Activated CD4-positive, CD25-positive, alpha-beta regulatory T cell treated with anti-CD3 and anti-CD28 coated beads, Interleukin-2, amount 50 U/mL, for 24 hours (primary cell): ENCODE results near the gene ZFYVE28.
"Not testable (repeated sequence)": the region's sequence is repeated elsewhere in the genome, so short reads cannot be mapped to it uniquely, and the experiment has no call there.

ENCODE experiments used
- ATAC-seq, 2 donors: fragments of 150-1000 bp; cut with Tn5 transposase; one replicate each; pipeline ENCODE4 v1.10.0; 2021; ENCODE audit warnings: mild to moderate bottlenecking in 1 of 2, moderate library complexity in 1 of 2

ZFYVE28 gene

DNA sequence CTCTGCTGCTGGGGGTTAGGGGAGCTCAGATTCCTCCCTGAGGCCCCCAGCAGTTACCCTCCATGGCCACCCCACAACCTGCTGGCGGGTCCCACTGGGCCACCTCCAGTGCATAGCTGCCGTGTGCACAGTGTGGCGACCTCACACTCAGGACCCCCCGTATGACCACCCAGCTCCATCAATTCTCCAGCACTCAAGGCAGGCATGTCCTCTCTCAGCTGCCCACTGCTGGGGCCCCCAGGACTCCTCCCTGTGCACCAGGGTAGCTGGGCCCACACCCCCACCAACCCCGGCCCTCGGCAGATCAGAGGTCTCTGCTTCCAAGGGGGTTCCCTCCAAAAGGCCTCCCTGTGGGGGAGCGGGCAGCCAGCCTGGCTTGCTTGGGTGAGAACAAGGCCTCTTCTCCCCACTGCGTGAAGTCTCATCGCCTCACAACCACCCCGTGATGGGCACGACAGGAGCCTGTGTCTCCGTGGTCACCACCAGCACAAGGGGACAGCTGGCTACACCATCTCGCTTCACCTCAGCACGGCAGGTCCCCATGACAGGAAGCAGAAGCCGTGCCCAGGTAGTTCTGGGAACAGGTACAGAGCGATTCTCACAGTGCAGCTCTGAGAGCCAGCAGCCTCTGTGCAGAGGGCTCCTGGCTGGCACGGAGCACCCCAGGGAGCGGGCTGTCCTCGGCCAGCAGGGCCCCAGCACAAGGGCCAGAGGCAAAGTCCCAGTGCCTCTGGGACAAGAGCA, 171.9 kb downstream of the ZFYVE28 start:
- ATAC-seq, result no peak

DNA sequence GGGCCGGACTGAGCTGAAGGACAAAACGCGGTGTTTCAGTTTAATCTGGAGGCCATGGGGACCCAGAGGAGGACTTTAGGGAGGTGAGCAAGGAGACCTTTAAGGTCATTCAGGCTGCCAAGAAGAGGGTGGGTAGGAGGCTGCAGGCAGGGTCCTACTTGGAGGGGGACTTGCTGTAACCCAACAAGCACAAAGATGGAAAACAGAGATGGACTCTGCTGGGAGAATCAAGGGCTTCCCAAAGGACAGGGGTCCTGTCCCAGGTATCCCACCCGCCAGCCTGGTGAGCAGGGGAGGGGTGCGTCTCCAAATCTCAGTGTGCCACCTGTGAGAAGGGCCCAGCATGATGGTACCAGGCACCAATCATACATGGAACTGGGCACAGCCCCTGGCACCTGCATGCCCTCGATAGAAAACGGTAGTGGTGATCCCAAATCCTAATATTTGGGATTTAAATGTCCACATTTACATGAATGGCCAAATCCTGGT, 172.6 kb downstream of the ZFYVE28 start:
- no peak for ATAC-seq

DNA sequence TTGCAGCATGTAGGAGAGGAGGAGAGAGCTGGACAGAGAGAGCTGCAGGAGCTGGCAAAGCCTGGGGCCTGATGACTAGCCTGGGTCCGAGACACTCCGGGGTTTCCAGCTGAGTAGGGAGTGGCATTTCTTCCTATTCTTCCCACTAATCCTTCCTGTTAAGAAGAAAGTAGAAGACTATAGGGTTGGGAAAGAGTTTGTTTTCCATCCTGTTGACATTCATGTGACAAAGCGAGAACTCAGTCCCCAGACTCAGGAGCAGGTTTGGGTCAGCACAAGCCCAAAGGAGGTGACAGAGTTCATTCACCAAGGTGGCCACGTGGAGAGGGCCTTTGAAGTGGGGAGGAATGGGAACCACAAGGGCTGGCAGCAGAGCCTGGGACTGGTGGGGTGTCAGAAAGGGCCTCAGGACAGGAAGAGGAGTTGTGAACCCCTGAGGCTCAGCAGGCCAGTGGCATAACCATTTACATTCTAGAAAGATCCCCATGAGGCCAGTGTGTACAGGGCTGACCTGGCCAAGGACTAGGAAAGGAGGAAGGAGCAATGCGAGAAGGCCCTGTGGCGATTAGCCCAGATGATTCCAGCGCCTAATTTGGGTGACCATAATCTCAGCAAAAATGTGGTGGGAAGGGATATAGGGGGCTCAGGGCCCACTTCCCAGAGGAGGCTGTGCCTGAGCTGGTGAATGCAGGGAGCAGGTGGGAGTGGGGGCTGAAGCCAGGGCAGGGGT, 173.2 kb downstream of the ZFYVE28 start:
- no peak for ATAC-seq

DNA sequence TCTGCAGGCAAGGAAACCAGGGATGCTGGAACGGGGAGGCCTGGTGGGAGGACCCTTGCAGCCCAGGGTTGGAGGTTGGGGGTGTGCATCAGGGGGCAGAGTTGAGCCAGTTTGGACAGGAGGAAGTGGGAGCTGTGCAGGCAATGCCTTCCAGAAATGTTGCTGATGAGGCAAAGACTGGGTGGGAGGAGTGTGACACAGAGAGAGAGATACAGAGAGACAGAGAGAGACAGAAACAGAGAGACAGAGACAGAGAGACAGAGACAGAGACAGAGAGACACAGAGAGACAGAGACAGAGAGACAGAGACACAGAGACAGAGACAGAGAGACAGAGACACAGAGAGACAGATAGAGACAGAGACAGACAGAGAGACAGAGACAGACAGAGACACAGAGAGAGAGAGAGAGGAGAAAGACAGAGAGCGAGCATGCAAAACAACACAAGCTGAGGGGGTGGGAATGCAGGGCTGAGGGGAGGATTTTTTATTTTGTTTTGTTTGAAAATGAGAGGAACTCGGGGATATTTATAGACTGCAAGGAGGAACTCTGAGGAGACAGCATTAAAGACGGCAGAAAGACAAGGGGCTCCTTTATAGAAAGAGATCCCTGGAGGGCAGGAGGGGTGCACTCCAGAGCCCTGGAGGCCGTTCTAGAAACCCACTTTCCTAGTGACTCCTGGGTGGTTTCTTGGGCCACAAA, 174.6 kb downstream of the ZFYVE28 start:
- ATAC-seq, result no peak

DNA sequence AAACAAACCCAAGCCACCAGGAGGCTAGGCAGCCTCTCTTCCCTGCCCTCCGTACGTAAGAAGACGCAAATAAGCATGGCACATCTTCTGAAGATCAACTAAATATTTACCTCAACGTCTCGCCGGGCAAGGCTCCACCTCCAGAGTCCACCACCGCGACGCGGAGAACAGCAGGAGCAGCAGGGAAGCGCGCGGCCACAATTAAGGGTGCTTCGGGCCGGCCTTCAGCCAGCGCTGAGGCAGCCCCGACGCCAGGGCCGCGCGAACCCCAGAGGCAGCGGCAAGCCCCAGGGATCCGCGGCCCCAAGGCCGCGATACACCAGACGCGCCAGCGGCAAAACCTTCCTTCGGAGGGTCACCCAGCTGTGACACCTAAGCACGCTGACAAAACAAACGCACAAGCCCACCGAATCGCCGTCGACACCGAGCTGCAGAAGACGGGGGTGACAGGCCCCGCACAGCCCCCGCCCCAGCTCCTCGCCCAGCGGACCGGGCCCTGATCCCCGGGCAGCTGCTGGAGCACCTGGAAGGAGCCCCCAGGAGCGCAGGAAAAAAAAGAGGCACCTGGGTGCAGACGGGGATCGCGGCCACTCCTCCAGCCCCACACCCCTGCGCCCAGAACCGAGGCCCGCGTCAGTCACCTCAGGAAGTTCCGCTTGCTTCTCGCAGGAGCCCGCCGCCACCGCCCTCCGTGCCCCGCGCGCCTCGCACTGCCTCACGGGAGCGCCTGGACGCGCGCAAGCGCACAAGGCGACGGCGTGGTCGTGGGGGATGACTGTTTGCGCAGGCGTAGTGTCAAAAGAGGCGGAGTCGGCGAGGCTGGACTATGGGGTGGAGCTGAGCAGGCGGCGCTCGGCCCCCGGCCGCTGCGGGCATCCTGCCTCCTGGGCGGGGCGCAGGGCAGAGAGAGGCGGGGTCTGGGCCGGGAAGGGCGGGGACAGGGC, 176.8 kb downstream of the ZFYVE28 start, which contains the start of the genes HAUS3 and POLN:
TSS of gene HAUS3 (minus strand) at position 712 of the 944 bp plus-strand sequence. CDS start 1,175 bp downstream, outside the sequence.
TSS of gene POLN (minus strand) at position 712 of the 944 bp plus-strand sequence. CDS start 12,890 bp downstream, outside the sequence.
- ATAC-seq, result peak; percentile 89 to 91

DNA sequence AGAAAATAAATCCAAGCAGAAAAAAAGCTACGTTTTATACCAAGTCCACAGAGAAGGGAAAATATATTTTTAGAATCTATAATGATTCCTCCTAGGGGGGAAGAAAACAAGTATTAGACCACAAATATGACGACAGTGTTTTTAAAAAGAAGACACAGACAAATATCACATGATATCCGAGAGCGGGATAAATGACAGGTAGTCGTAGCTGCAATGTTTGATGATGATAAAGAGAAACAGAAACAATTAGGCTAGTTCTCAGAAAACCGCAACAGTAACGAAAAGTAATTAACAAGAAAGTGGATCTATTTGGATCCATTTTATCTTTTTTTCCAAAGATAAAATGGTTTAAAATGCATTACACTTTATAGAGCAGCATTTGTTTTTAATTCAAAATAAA, 177.4 kb downstream of the ZFYVE28 start:
- ATAC-seq, result no peak

DNA sequence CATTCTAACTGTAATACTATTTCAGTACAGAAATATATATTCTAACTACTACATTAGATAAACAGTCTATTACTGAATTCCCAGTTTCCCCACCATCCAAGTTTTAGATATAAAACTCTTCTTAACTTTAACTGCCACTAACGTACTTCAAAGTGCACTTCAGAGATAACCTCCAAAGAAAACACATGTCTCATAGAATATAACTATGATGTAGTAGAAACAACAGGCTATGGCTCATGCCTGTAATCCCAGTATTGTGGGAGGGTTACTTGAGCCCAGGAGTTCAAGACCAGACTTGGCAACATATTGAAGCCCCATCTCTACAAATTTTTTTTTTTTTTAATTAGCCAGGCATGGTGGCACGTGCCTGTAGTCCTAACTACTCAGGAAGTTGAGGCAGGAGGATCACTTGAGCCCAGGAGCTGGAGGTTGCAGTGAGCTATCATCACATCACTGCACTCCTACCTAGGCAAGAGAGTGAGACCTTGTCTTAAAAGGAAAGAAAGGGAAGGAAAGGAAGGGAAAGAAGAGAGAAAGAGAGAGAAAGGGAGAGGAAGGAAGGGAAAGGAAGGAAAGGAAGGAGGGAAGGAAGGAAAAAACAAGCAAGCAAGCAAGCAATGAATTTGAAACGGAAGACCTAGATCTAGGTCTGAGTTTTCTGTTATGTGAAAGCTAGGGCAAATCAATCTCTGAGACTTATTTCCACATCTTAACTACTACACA, 181.3 kb downstream of the ZFYVE28 start:
- ATAC-seq, result no peak

DNA sequence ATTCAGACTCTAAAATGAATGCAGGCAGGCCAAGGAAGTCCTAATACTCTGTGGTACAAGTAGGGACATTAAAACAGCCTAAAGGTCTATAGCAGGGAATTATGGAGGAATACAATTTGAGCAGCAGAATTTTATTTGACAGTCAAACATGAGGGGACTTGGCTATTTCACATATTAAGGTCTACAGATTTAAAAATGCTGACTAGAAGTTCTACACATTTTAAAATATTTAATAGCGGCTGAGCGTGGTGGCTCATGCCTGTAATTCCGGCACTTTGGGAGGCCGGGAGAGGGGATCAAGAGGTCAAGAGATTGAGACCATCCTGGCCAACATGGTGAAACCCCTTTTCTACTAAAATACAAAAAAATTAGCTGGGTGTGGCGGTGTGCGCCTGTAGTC, 187.4 kb downstream of the ZFYVE28 start:
- no peak for ATAC-seq

DNA sequence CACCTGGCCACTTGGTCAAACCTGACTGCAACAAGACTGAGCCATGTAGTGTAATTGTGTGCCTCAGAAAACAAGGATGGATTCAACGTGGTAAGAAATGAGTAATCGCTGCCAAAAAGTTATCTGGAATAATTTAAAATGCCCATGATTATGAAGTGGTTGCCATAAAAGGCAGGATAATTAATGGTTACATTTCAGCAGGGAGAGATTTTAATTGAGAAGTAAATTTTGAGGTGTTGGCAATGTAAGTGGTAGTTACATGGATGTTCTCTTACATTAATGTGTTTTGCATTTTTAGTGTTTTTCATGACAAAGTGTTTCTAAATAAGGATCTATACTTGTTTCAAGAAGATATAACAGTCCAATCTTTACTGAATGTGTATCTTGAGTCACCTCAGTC, 192.2 kb downstream of the ZFYVE28 start:
- no peak for ATAC-seq

DNA sequence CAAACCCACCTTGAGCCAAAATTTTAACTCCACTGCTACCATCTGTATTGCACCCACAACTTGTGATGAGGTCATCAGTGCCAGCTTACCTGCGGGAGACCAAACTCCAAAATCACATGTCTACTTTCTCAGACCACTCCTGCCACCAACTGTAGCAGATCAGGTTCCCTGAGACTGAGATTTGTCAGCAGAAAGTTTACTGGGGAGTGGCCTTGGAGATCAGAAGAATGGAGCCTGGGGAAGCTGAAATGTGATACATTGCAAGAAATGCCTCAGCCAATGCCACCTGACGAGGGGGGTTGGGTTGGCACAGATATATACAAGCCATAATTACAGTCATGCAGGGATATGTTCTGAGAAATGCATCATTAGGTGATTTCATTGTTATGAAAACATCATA, 195.6 kb downstream of the ZFYVE28 start:
- ATAC-seq, result no peak

DNA sequence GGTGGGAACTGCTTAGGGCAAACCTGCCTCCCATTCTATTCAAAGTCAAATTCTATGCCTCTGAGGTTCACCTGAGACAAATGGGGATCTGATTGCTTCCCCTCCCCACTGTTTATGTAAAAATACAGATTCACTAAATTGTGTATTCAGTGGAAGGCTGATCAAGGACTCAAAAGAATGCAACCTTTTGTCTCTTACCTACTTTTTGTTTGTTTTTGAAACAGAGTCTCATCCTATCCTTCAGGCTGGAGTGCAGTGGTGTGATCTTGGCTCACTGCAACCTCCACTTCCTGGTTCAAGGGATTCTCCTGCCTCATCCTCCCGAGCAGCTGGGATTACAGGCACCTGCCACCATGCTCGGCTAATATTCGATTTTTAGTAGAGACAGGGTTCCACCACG, 197.1 kb downstream of the ZFYVE28 start:
- not testable (repeated sequence) for ATAC-seq

DNA sequence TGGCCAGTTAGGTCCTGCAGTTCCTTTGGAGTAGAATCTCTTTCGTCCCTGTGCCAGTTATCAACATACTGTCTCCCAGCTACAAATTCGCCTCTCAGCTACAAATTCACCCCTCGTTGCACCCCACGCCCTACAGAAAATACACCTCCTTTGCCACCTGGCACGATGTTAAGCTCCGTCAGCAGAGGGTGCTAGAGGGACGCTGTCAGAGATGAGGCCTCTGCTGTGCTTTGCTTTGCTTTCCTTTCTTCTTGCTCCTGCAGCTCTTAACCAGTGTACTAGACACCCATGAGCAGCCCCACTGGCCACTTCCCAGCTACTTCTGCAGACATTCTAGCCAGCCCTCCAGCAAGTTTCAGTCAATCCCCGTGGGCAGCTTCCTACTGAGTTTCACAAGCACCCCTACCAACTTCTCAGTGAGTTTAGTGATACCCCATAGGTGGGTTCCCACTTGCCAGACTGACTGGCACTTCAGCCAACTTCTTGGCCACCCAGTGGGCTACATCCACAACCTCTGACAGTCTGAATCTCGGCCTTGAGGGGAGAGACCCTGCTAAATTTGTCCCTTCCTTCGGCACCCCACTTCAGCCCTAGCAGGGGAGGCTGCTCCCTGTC, 198.3 kb downstream of the ZFYVE28 start:
- ATAC-seq, result peak; percentile 81 to 90
